ENCODE results near the gene GIPC2. TPM values are rescaled to one million over a fixed set of nuclear protein-coding genes. Genes with fewer than 3 reads are reported as not detected.
"Not testable (repeated sequence)": the region's sequence is repeated elsewhere in the genome, so short reads cannot be mapped to it uniquely, and the experiment has no call there.

The GIPC2 gene
- polyA plus RNA-seq, 1 donor (not counting 4 experiments of a cell fraction or from before 2014, with no cell fraction given) = 0.28 TPM

- no peaks in the 10 kb centered on the region for H3K79me2 ChIP-seq (ENCODE audit: control insufficient read depth, insufficient read depth, low read length)
- dilution Hi-C loops (cut with MboI; ENCODE audit: extremely low pct_ligation_motif_present, low sequenced_read_pairs) = no loop called here
- H4K20me1 ChIP-seq (ENCODE audit: control insufficient read depth, extremely low read depth, insufficient read depth, low read length) = no peaks in the 10 kb centered on the region
- H3K27me3 ChIP-seq (ENCODE audit: control insufficient read depth, extremely low read depth, insufficient read depth, low read length) = no peaks in the 10 kb centered on the region
- no peaks in the 10 kb centered on the region for H3K9me3 ChIP-seq (ENCODE audit: control insufficient read depth, low read depth, low read length)
- no peak for TF ChIP-seq EZH2 (IDR thresholded peaks at IDR 0.05; ENCODE audit: low read length)
- no peak for TF ChIP-seq CTCF (optimal IDR thresholded peaks at IDR 0.05 in 1 of 3, IDR thresholded peaks at IDR 0.05 in 1 of 3, conservative IDR thresholded peaks at IDR 0.05 in 1 of 3; ENCODE audit: extremely low read depth in 1 of 3, insufficient read depth in 2 of 3, low read length in 3 of 3)
- no peaks in the 10 kb centered on the region for H3K9me1 ChIP-seq (ENCODE audit: control insufficient read depth, extremely low read depth, insufficient read depth, low read length)
- FAIRE-seq (no peak), DNase-seq (ENCODE audit: low read depth, low spot score) (no peak)
- H3K9ac ChIP-seq (ENCODE audit: control insufficient read depth, extremely low read depth, insufficient read depth, low read length) = peak overlapping the region; percentile 24
- H3K4me2 ChIP-seq (ENCODE audit: control insufficient read depth, extremely low read depth, insufficient read depth, low read depth, low read length) = peak overlapping the region; percentile 74
- peaks cover 16% of the 10 kb centered on the region for H3K4me1 ChIP-seq (ENCODE audit: control insufficient read depth, extremely low read depth, insufficient read depth, low read length)
- H3K27ac ChIP-seq (ENCODE audit: control insufficient read depth, insufficient read depth, low read length) = peak overlapping the region; percentile 50
- no peaks in the 10 kb centered on the region for H3K36me3 ChIP-seq (ENCODE audit: control insufficient read depth in 2 of 2, extremely low read depth in 1 of 2, insufficient read depth in 2 of 2, low read length in 2 of 2)
- H2AFZ ChIP-seq (ENCODE audit: control insufficient read depth, low read length) = peak overlapping the region; percentile 77
- H3K4me3 ChIP-seq (ENCODE audit: control insufficient read depth in 2 of 3, extremely low read depth in 1 of 3, insufficient read depth in 2 of 3, low read depth in 1 of 3, low read length in 3 of 3) = no peak overlapping the region
These were observed 67.6 kb downstream of the GIPC2 start for GRCh38 chr1:78113156-78113916.

GRCh38 chr1:78114034-78114956 lies 68.5 kb downstream of the GIPC2 start:
- H3K27ac ChIP-seq (ENCODE audit: control insufficient read depth, insufficient read depth, low read length) = peak overlapping the region; percentile 50
- no peaks in the 10 kb centered on the region for H3K79me2 ChIP-seq (ENCODE audit: control insufficient read depth, insufficient read depth, low read length)
- peak; percentile 67 to 80 (median 68) for TF ChIP-seq CTCF (optimal IDR thresholded peaks at IDR 0.05 in 1 of 3, IDR thresholded peaks at IDR 0.05 in 1 of 3, conservative IDR thresholded peaks at IDR 0.05 in 1 of 3; ENCODE audit: extremely low read depth in 1 of 3, insufficient read depth in 2 of 3, low read length in 3 of 3)
- no peak for TF ChIP-seq EZH2 (IDR thresholded peaks at IDR 0.05; ENCODE audit: low read length)
- no peaks in the 10 kb centered on the region for H3K36me3 ChIP-seq (ENCODE audit: control insufficient read depth in 2 of 2, extremely low read depth in 1 of 2, insufficient read depth in 2 of 2, low read length in 2 of 2)
- no peaks in the 10 kb centered on the region for H3K9me1 ChIP-seq (ENCODE audit: control insufficient read depth, extremely low read depth, insufficient read depth, low read length)
- DNase-seq (ENCODE audit: low read depth, low spot score) = peak; percentile 53
- H3K4me3 ChIP-seq (ENCODE audit: control insufficient read depth in 2 of 3, extremely low read depth in 1 of 3, insufficient read depth in 2 of 3, low read depth in 1 of 3, low read length in 3 of 3) = peak overlapping the region in 1 of 3 experiments; percentile 29
- no peaks in the 10 kb centered on the region for H3K27me3 ChIP-seq (ENCODE audit: control insufficient read depth, extremely low read depth, insufficient read depth, low read length)
- peak overlapping the region; percentile 24 for H3K9ac ChIP-seq (ENCODE audit: control insufficient read depth, extremely low read depth, insufficient read depth, low read length)
- peak overlapping the region; percentile 74 for H3K4me2 ChIP-seq (ENCODE audit: control insufficient read depth, extremely low read depth, insufficient read depth, low read depth, low read length)
- no peaks in the 10 kb centered on the region for H4K20me1 ChIP-seq (ENCODE audit: control insufficient read depth, extremely low read depth, insufficient read depth, low read length)
- dilution Hi-C loops (cut with MboI; ENCODE audit: extremely low pct_ligation_motif_present, low sequenced_read_pairs) = no loop called here
- peaks cover 16% of the 10 kb centered on the region for H3K4me1 ChIP-seq (ENCODE audit: control insufficient read depth, extremely low read depth, insufficient read depth, low read length)
- FAIRE-seq = peak; percentile 67
- no peaks in the 10 kb centered on the region for H3K9me3 ChIP-seq (ENCODE audit: control insufficient read depth, low read depth, low read length)
- peak overlapping the region; percentile 48 for H2AFZ ChIP-seq (ENCODE audit: control insufficient read depth, low read length)

GRCh38 chr1:78120485-78120884 lies 74.7 kb downstream of the GIPC2 start:
- FAIRE-seq; H3K27ac ChIP-seq (ENCODE audit: control insufficient read depth, insufficient read depth, low read length); H2AFZ ChIP-seq (ENCODE audit: control insufficient read depth, low read length): not testable (repeated sequence)

More at GRCh38 chr1:78120485-78120884, 74.7 kb downstream of the GIPC2 start:
- H3K9ac ChIP-seq (ENCODE audit: control insufficient read depth, extremely low read depth, insufficient read depth, low read length); H4K20me1 ChIP-seq (ENCODE audit: control insufficient read depth, extremely low read depth, insufficient read depth, low read length); H3K4me1 ChIP-seq (ENCODE audit: control insufficient read depth, extremely low read depth, insufficient read depth, low read length); H3K79me2 ChIP-seq (ENCODE audit: control insufficient read depth, insufficient read depth, low read length); DNase-seq (ENCODE audit: low read depth, low spot score); H3K9me3 ChIP-seq (ENCODE audit: control insufficient read depth, low read depth, low read length); dilution Hi-C loops (cut with MboI; ENCODE audit: extremely low pct_ligation_motif_present, low sequenced_read_pairs); H3K36me3 ChIP-seq (ENCODE audit: control insufficient read depth in 2 of 2, extremely low read depth in 1 of 2, insufficient read depth in 2 of 2, low read length in 2 of 2); H3K9me1 ChIP-seq (ENCODE audit: control insufficient read depth, extremely low read depth, insufficient read depth, low read length); H3K27me3 ChIP-seq (ENCODE audit: control insufficient read depth, extremely low read depth, insufficient read depth, low read length); H3K4me3 ChIP-seq (ENCODE audit: control insufficient read depth in 2 of 3, extremely low read depth in 1 of 3, insufficient read depth in 2 of 3, low read depth in 1 of 3, low read length in 3 of 3); H3K4me2 ChIP-seq (ENCODE audit: control insufficient read depth, extremely low read depth, insufficient read depth, low read depth, low read length): not testable (repeated sequence)

Measured in keratinocyte (primary cell).